Endothelial cell of umbilical vein (primary cell): Measurements from ENCODE around the gene MALT1. TPM values are rescaled to one million over a fixed set of nuclear protein-coding genes. Genes with fewer than 3 reads are reported as not detected.

Experiments
- BruUV-seq: library from RNA; stranded (reverse); fragments of 400-500 nt; replicated peaks from 2 replicates; lab custom pipeline; 2021; lab: Mats Ljungman, UMichigan
- CTCF ChIA-PET: fragments of 300-600, 350-600 bp; sonication (Branson Sonifier 250); formaldehyde crosslinking; loops from one replicate; lab custom pipeline; 2021; ENCODE audit warnings: antibody characterized with exemption, inconsistent platforms; lab: Charles Lee
- POLR2A ChIA-PET: fragments of 300-600, 350-600 bp; sonication (Branson Sonifier 250); formaldehyde crosslinking; loops from one replicate; lab custom pipeline; 2021; ENCODE audit warnings: antibody characterized with exemption, inconsistent platforms; lab: Charles Lee
- DNase-seq: peaks from one replicate; pipeline ENCODE4 v3.0.0-alpha.2; 2011; ENCODE audit warnings: low read depth, low spot score
- FAIRE-seq: peaks from 2 replicates; lab custom pipeline; 2011; peaks lifted over from hg19 to GRCh38; lab: Jason Lieb, UNC
- H2AFZ ChIP-seq: 2 replicates; pipeline ENCODE4 v1.6.0; 2012; ENCODE audit warnings: low read depth, low read length, control low read depth, inconsistent platforms
- H3K27ac ChIP-seq: 2 replicates; pipeline ENCODE4 v1.5.1; 2011; ENCODE audit warnings: low read depth, mild to moderate bottlenecking, control low read depth, low read length, moderate library complexity; ENCODE audit not compliant: insufficient read depth
- H3K27me3 ChIP-seq, 2 experiments: 2 replicates each; pipeline versions ENCODE4 v1.6.0 to v1.6.1; 2011; ENCODE audit warnings: low read length in 2 of 2, mixed read lengths in 1 of 2; ENCODE audit not compliant: control insufficient read depth in 2 of 2, insufficient read depth in 2 of 2
- H3K36me3 ChIP-seq, 2 experiments: 2 replicates in 1 of 2; 3 replicates in 1 of 2; pipeline ENCODE4 v1.5.1; 2011; ENCODE audit warnings: low read length in 2 of 2, mild to moderate bottlenecking in 1 of 2, moderate library complexity in 1 of 2; ENCODE audit not compliant: control insufficient read depth in 2 of 2, insufficient read depth in 2 of 2; ENCODE audit errors: extremely low read depth in 1 of 2
- H3K4me1 ChIP-seq: 3 replicates; pipeline ENCODE4 v1.5.1; 2011; ENCODE audit warnings: mild to moderate bottlenecking, low read length; ENCODE audit not compliant: control insufficient read depth, insufficient read depth; ENCODE audit errors: extremely low read depth
- H3K4me2 ChIP-seq: 2 replicates; pipeline ENCODE4 v1.6.1; 2011; ENCODE audit warnings: low read length, control low read depth, mixed read lengths; ENCODE audit not compliant: insufficient read depth
- H3K4me3 ChIP-seq, 3 experiments: fragments of 200-600 bp in 1 of 3; sonication (generic), shearing (Covaris generic) in 1 of 3; replicated peaks in 1 of 3; 2 replicates each; pipeline ENCODE4 v1.5.1; 2011 to 2016; ENCODE audit warnings: control low read depth in 3 of 3, low read length in 3 of 3, mild to moderate bottlenecking in 2 of 3, inconsistent platforms in 1 of 3, low read depth in 1 of 3, moderate library complexity in 1 of 3; ENCODE audit not compliant: insufficient read depth in 1 of 3
- H3K79me2 ChIP-seq: 2 replicates; pipeline ENCODE4 v1.6.0; 2012; ENCODE audit warnings: low read length, inconsistent platforms; ENCODE audit not compliant: control insufficient read depth, insufficient read depth
- H3K9ac ChIP-seq: replicated peaks from 2 replicates; pipeline ENCODE3; 2011; ENCODE audit warnings: low read length, control low read depth; ENCODE audit not compliant: insufficient read depth; ENCODE audit errors: extremely low read depth
- H3K9me1 ChIP-seq: replicated peaks from 3 replicates; pipeline ENCODE4 v1.6.0; 2011; ENCODE audit warnings: mild to moderate bottlenecking, low read length; ENCODE audit not compliant: control insufficient read depth, insufficient read depth; ENCODE audit errors: extremely low read depth
- H3K9me3 ChIP-seq: replicated peaks from 2 replicates; pipeline ENCODE4 v1.5.1; 2012; ENCODE audit warnings: low read length, inconsistent platforms; ENCODE audit not compliant: control insufficient read depth, insufficient read depth
- H4K20me1 ChIP-seq: replicated peaks from 2 replicates; pipeline ENCODE3; 2011; ENCODE audit warnings: mild to moderate bottlenecking, low read length; ENCODE audit not compliant: control insufficient read depth, insufficient read depth; ENCODE audit errors: extremely low read depth
- EZH2 ChIP-seq: IDR thresholded peaks from 2 replicates; pipeline ENCODE4 v1.6.1; 2012; ENCODE audit warnings: borderline replicate concordance, low read depth, mild to moderate bottlenecking, moderate library complexity, low read length, inconsistent platforms; ENCODE audit not compliant: severe bottlenecking
- FOS ChIP-seq: IDR thresholded peaks from 2 replicates; pipeline ENCODE4 v1.6.1; 2011; ENCODE audit warnings: mild to moderate bottlenecking, low read length, moderate library complexity, borderline replicate concordance; ENCODE audit not compliant: insufficient read depth
- GATA2 ChIP-seq: IDR thresholded peaks from 2 replicates; pipeline ENCODE4 v1.7.0; 2011; ENCODE audit warnings: low read depth, mild to moderate bottlenecking, moderate library complexity, mixed read lengths, low read length; ENCODE audit not compliant: insufficient read length, insufficient read depth
- JUN ChIP-seq: IDR thresholded peaks from 2 replicates; pipeline ENCODE4 v1.6.1; 2011; ENCODE audit warnings: borderline replicate concordance, low read depth; ENCODE audit not compliant: insufficient read length, insufficient read depth
- MYC ChIP-seq: IDR thresholded peaks from one replicate; pipeline ENCODE4 v1.6.1; 2011; ENCODE audit warnings: mild to moderate bottlenecking, low read depth, low read length
- POLR2A ChIP-seq: IDR thresholded peaks from 2 replicates; pipeline ENCODE4 v1.6.1; 2012; ENCODE audit warnings: low read depth, mild to moderate bottlenecking, control low read depth, low read length
- POLR2AphosphoS5 ChIP-seq: IDR thresholded peaks from 2 replicates; pipeline ENCODE4 v1.6.1; 2012; ENCODE audit warnings: low read depth, mild to moderate bottlenecking, control low read depth, low read length, moderate library complexity; ENCODE audit not compliant: insufficient read depth
- dilution Hi-C: fragments of 300-500 bp; cut with MboI; formaldehyde crosslinking; loops from one replicate; pipeline ENCODE4 v1.15.0; 2019; ENCODE audit warnings: low sequenced_read_pairs; ENCODE audit not compliant: extremely low pct_ligation_motif_present
- intact Hi-C: fragments of 100-400 bp; cut with micrococcal nuclease; formaldehyde crosslinking; loops from one replicate; pipeline ENCODE4 v1.10.0; 2022
- polyA plus RNA-seq, 4 experiments: library from polyadenylated mRNA; depleted of rRNA in 3 of 4; stranded (reverse) in 3 of 4; unstranded in 1 of 4; fragments of >200 nt; gene quantifications; 2 replicates each; pipeline versions ENCODE4 v1.2.1 to v1.2.3, GENCODE V29; 2011 to 2012; ENCODE audit warnings: missing spikeins in 1 of 4
- total RNA-seq: library from RNA; stranded (reverse); gene quantifications from 2 replicates; pipeline ENCODE4 v1.2.3, GENCODE V29; 2021
- TF ChIP-seq, protein P1 (sequence below), 2 donors: IDR thresholded peaks; 1 replicate in 1 of 2; 2 replicates in 1 of 2; pipeline ENCODE4 v1.5.1; 2011; ENCODE audit warnings: low read length in 2 of 2, mild to moderate bottlenecking in 2 of 2, moderate library complexity in 2 of 2, control low read depth in 1 of 2, inconsistent platforms in 1 of 2, low read depth in 1 of 2; ENCODE audit not compliant: insufficient read depth in 1 of 2; ENCODE audit errors: extremely low read depth in 1 of 2
- TF ChIP-seq, protein P2 (sequence below): IDR thresholded peaks from 2 replicates; pipeline ENCODE4 v1.6.1; 2011; ENCODE audit not compliant: insufficient read depth, insufficient read length

MALT1 gene
- total and polyA plus RNA-seq, 2 donors (not counting 3 experiments of a cell fraction or from before 2014, with no cell fraction given), result 2.8 to 5.1 TPM

DNA sequence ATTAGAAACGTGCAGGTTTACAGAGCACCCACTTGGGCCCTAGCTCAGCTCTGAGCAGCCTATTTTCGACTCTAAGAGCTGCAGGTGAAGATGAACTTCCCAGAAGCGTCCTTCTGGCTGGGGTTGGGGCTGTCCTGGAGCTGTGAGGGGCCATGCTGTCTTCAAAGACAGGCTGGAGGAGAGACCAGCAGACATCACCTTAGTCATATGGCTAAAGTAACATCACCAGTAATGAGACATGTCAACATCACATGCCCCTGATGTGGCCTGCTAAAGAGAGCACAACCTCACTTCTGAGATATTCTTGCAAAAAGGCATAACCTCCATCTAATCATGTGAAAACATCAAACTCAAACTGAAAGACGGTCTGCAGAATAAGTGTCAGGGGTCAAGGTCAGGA is 106.2 kb downstream of the MALT1 start:
- no peaks in the 10 kb centered on the region for H4K20me1 ChIP-seq
- ChIA-PET CTCF (interaction anchor here (0.9 to 25.4 kb wide), 6 partner anchors 9 to 307 kb away, joined by 3 to 994 read pairs (median 10); no protein-coding TSS in a partner anchor), POLR2A (no interaction called here)
- no peaks in the 10 kb centered on the region for H3K36me3 ChIP-seq
- DNase-seq, result no peak
- no peak overlapping the region for H2AFZ ChIP-seq
- TF ChIP-seq, protein P1, sequence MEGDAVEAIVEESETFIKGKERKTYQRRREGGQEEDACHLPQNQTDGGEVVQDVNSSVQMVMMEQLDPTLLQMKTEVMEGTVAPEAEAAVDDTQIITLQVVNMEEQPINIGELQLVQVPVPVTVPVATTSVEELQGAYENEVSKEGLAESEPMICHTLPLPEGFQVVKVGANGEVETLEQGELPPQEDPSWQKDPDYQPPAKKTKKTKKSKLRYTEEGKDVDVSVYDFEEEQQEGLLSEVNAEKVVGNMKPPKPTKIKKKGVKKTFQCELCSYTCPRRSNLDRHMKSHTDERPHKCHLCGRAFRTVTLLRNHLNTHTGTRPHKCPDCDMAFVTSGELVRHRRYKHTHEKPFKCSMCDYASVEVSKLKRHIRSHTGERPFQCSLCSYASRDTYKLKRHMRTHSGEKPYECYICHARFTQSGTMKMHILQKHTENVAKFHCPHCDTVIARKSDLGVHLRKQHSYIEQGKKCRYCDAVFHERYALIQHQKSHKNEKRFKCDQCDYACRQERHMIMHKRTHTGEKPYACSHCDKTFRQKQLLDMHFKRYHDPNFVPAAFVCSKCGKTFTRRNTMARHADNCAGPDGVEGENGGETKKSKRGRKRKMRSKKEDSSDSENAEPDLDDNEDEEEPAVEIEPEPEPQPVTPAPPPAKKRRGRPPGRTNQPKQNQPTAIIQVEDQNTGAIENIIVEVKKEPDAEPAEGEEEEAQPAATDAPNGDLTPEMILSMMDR (IDR thresholded peaks at IDR 0.05; ENCODE audit: extremely low read depth in 1 of 2, insufficient read depth in 1 of 2, low read depth in 1 of 2, low read length in 2 of 2), result no peak
- TF ChIP-seq EZH2 (no peak), JUN (no peak), GATA2 (no peak), MYC (no peak), POLR2AphosphoS5 (no peak), POLR2A (no peak), FOS (no peak)
- TF ChIP-seq, protein P2, sequence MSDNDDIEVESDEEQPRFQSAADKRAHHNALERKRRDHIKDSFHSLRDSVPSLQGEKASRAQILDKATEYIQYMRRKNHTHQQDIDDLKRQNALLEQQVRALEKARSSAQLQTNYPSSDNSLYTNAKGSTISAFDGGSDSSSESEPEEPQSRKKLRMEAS, result no peak
- H3K4me1 ChIP-seq, result no peaks in the 10 kb centered on the region
- H3K27me3 ChIP-seq, result no peaks in the 10 kb centered on the region
- H3K9me3 ChIP-seq, result no peaks in the 10 kb centered on the region
- dilution Hi-C loops, result loop anchor here (25.0 kb wide), 1 partner anchor 285 kb away; no protein-coding TSS in a partner anchor
- no TSS peak for BruUV-seq
- no peaks in the 10 kb centered on the region for H3K9me1 ChIP-seq
- H3K4me3 ChIP-seq, result no peak overlapping the region
- H3K4me2 ChIP-seq, result no peak overlapping the region
- H3K79me2 ChIP-seq, result no peaks in the 10 kb centered on the region
- no peak for FAIRE-seq
- intact Hi-C loops, result no loop called here
- H3K27ac ChIP-seq, result no peak overlapping the region
- H3K9ac ChIP-seq, result no peak overlapping the region
